Activated CD8-positive, alpha-beta memory T cell treated with anti-CD3 and anti-CD28 coated beads, Interleukin-2, amount 50 U/mL, for 1 hour (primary cell): Measurements from ENCODE around the gene DOK5.

Experiments used
- DNase-seq: peaks from one replicate; pipeline ENCODE4 v3.0.0-alpha.2; 2020; ENCODE audit errors: extremely low read depth

DOK5 gene

DNA sequence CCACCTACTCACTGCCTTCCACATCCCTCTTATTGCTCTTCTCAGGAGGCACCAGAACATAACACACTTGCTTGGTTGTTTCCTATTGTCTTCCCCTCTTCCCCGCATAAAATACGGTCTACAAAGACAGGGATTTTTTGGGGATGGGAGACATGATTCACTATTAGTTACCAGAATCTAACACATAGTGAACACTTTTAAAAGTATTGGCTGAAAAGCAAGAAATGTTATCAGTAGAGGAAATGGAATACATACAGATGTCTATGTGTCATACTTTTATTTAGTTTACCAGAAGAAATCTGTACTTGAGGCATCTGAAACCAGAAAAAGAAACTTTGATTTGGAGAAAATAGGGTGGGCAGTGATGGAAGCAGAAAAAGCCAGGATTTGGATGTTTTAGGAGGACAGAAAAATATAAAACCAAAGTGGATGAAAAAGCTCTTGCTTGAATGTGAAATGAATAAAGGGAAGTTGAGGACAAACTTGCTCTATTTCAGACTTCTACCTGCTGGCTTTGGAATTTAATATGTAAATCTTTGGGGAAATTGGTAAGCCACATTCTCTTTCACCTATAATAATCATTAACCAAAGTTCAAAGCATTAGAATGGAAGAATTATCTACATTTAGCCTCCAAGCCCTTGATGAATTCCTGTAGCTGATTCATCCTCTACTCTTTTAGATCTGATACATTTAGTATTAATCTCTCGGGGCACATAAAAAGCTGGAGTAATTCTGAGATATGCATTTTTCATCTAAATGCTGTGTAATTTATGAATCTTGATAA lies 82.6 kb downstream of the DOK5 start:
- no peak for DNase-seq

DNA sequence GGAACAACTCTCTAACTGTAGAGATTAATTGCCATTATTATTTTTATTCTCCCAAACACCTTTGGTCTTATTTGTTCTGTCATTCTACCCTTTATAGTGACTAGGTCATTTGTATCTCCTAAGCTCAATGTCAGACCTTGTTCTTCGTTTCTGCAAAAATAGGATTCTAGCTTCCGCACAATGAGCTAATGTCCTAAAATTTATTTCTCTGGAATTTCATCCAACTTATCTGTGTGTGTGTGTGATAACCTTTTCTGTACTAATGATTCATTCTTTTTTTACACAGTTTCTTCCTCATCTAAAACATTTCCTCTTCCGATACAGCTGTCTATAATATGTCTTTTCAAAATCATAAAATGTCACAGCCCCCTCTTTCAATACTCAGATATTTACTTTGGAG lies 84.5 kb downstream of the DOK5 start:
- no peak for DNase-seq

DNA sequence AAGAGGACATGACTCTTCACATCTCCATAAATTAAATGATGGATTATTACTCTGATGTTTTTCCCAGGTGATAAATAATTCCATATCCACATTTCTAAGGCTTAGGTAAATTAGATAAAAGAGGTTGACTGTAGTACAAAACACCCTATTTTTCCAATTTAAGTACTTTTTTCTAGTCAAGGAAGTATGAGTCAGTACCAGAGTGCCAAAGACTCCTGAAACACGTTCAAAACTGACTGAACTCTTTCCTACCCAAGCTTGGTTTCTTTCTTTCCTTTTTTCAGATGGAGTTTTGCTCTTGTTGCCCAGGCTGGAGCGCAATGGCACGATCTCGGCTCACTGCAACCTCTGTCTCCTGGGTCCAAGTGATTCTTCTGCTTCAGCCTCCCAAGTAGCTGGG lies 85.0 kb downstream of the DOK5 start:
- DNase-seq = no peak

DNA sequence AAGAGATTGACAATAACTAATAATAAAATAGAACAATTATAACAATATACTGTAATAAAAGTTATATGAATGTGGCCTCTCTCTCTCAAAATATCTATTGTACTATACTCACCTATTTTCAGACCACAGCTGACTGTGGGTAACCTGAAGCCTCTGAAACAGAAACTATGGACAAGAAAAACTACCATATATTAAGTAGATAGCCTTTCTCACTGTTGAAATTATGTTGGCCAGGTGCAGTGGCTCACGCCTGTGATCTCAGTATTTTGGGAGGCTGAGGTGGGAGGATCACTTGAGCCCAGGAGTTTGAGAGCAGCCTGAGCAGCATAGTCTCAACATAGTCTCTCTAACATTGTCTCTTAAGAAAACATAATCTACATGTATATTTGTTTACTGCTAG lies 89.9 kb downstream of the DOK5 start:
- DNase-seq = no peak

DNA sequence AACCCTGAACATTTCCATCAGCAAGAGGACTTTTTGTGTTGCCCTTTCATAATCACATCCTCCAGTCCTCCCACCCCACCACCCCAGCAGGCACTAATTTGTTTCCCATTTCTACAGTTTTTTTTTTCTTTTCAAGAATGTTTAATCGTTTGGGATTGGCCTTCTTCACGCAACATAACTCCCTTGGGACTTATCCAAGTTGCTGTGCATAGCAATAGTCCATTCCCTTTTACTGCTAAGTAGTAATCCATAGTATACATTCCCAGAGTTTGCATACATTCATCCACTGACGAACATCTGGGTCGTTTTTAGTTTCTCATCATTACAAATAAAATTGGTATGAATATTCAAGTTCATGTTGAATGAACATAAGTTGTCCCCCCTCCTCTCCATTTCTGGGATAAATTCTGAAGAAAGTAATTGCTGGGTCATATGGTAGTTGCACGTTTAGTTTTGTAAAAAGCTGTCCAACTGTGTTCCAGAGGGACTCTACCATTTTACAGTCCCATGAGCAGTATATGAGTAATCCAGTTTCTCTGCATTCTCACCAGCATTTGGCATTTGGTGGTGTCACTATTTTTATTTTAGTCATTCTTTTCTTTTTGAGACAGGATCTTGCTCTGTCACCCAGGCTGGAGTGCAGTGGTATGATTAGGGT lies 90.8 kb downstream of the DOK5 start:
- no peak for DNase-seq

DNA sequence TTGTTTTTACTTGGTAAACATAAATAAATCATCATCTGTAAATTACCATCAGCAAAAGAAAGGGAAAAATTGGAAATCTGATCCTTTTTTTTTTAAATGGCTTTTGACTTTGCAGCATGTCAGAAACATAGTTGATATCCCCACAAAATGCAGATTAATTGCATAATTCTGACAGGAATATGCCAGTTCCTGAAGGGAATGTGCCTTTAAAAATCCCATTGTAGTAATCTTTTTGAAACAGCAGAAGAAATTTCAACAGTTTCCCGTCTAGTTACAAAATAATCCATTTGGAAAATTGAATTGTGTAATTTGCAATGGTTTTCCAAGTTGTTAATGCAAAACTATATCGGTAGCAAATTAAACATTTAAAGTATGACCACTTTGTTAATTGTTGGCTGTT lies 95.2 kb downstream of the DOK5 start:
- no peak for DNase-seq

DNA sequence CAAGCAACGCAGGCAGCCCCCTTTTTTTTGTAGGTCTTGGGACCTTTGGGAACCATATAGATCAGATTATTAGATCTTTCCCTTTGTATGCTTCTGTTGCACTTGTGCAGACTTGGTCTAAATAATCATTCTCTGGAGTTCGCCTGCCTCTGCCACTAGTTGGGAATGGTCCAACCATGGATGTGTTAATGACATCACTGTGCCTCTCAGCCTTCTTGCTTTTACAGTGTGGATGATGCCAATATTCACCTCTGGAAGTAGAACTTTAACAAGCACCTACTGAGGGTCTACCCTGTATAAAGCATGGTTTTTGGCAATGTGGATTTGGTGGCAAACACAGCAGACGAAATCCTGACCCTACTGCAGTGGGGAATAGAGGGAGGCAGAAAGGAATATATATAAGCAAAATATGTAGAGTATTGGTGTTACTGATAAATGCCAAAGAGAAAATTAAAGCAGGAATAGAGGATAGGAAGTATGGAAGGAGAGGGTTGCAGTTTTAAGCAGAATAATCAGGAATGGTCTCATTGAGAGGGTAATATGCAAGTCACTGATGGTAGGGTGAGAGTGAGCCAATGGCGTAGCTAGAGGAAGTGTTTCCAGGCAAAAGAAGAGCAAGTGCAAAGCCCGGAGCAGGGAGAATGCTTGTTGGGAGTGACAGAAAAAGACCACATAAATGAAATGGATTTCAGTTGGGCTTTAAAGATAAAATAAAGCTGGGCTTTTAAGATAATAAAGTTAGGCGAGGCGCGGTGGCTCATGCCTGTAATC lies 97.5 kb downstream of the DOK5 start:
- no peak for DNase-seq

DNA sequence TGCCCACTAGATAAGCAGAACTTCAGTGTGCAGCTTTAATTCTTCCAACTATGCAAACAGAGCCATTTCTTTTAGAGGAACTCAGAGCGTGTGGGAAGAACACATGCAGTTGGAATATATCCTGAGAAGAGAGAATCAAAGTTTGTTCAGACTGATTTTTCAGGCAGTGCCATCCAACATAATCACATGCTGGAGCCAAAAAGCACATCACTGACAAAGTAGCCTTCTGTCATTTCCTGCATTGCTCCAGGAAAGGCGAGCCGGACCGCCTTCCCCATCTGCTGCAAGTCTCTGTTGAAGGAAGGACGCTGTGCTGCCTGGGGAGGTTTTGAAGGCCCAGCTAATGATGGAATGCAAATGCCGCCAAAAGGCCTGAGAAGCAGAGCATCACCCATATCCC lies 98.4 kb downstream of the DOK5 start:
- no peak for DNase-seq

DNA sequence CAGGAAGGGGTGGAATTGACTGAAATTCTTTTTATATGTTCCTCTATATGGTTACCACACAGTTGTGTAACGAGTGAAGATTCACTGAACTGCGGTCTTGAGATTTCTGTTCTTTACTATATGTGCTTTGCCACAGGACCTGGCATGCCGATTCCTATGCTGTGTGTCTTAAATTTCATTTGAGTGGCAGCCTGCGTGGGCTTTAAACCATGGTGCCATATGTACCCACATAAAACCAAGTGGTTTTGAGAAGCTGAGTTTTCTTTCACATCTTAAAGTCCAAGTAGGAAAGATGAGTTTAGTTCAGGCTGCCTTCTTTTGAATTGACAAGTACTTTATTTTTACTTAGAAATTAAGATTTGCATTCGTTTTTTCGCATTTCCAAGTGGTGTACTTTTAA lies 101.1 kb downstream of the DOK5 start:
- DNase-seq = no peak

DNA sequence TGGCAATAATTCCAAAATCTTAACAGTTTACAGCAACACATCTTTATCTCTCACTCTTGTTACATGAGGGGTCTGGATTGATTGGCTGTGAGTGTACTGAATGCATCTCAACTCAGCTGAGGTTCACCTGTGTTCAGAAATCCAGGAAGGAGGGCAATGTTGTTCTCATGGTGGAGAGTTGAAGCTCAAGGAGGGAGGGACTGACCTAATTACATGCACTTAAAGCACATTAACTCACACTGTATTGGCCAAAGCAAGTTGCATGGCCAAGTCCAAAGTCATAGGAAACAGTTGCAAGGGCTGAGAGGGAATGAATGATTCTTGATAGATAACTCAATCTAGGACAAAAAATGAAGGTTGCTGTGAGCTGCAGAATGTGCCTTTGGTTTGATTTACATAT lies 102.2 kb downstream of the DOK5 start:
- DNase-seq = no peak

DNA sequence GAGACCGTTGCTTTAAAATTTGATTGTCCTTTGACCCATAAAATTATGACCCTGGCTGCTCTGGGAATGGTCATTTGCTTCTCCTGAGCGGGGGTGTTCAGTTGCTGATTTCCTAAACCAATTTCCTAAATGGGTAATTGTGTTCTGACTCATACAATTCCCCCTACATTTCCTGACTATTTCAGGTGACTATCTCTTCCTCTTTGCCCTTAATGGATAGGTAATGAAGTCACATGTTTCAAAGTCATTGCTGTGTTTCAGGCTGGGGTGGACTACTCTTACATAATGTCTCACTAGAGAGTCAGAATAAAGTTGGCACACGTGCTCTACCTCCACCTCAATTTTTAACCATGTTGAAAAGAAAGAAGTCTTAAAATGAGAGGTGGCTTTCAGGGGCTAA lies 109.8 kb downstream of the DOK5 start:
- DNase-seq = no peak

DNA sequence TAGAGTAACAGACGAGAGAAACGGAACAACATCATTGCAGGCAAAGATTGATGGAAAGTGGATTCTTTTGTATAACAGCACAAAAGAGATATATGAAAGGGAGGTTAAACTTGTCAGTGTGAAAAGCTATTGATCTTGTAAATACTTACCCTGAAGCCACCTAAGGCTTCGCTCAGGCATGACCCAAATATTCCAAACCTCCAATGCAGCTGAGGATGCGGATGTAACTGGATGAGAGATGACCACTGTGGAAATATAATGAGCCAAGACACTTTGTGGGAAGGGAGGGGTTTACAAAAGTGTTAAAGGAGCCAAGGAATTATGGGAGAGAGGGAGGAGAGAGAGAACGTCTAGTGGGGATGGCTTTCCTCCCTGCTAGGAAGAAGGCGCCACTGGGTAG lies 112.0 kb downstream of the DOK5 start:
- no peak for DNase-seq

DNA sequence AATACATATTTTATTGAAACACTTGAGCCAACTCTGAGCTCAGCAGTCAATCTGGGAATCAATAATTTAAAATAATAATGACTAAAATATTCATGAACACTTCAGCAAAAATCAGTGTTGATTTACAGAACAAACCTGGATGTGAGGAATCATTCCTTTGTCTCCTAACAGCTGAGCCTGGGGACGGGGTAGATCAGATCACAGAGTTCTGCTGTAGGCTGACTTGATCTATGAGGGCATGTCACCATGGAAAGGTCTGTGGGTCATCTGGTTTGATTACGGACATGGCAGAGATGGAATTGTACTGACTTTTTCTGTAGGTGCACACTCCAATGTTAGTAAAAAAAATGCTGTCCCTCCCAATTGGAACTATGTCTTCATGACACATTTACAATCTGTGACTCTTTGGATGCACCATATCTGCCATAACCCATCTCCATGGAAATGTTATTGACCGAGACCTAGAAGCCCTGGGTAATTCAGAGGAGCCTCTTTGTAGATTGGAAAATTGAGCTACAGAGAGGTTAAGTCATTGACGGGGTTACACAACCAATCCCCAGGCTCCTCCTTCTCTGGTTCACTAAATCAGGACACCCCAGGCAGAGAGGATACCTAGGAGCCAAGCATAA lies 114.1 kb downstream of the DOK5 start:
- no peak for DNase-seq

DNA sequence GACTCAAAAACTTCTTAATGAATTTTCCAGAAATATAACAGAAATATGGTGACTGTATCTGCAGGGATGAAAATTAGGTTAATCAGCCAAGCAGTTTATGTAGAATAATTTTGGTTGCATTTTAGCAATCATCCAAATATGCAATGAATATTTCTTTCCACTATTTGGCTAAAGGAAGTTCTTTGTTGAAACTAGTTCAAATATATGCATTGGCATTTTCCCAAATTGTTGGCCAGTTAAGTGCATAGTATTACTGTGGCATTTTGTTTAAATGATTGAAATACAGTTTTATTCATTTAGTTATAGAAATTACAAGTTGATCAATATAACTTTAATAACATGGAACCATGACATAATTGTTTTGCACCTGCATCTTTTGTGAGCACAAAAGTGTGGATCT lies 115.5 kb downstream of the DOK5 start:
- DNase-seq = no peak

DNA sequence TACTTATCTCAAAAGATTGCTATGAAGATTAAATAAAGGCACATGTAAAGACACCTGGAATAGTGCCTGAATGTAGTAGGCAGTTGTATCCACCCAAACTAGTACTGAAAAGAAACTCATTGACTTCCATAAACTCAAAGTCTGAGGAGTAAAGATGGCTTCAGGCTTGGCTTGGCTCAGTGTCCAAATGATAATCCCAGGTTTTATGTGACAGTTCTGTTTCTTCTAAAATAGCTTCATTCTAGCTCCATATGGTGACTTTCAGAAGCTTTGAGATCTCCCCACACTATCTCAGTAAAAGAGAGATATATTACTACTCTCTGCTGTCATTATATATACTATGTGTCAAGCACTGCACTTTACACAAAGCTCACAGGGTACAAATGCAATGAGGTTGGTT lies 121.3 kb downstream of the DOK5 start:
- DNase-seq = no peak

DNA sequence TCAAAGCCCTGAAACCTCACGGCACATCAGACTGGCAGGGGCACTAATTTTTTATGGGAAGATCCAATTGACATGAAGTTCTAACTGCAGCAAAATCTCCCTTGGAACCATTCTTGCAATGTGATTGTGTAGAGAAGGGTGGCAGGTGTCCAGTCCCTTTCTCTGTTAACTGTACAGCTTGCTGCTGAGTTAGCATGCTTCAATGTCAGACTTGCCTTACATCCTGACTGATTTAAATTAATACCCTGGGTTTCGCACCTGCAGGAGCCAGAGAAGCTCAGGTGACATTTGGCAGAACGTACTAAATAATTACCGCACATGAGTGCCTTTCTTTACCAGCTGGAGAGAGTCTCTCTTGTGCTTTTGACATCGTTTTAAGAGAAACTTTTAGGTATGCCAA lies 123.0 kb downstream of the DOK5 start:
- no peak for DNase-seq

DNA sequence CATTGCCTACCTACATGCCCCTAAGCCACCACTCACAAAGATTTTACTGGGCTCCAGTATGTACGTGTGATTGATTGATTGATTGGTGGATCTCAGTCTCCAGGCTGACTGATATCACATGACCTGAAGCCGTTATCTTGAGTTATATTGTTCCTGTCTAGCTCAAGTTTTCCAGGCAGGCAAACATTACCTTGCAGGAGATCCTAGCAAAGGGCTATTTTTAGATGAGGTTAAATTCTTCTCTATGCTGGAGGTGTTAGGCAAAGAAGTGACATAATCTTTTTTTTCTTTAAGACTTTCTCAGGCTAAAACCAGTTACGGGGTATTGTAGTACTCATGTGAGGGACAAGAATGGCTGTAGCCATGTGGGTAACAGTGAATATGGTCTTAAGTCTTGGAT lies 125.2 kb downstream of the DOK5 start:
- no peak for DNase-seq

DNA sequence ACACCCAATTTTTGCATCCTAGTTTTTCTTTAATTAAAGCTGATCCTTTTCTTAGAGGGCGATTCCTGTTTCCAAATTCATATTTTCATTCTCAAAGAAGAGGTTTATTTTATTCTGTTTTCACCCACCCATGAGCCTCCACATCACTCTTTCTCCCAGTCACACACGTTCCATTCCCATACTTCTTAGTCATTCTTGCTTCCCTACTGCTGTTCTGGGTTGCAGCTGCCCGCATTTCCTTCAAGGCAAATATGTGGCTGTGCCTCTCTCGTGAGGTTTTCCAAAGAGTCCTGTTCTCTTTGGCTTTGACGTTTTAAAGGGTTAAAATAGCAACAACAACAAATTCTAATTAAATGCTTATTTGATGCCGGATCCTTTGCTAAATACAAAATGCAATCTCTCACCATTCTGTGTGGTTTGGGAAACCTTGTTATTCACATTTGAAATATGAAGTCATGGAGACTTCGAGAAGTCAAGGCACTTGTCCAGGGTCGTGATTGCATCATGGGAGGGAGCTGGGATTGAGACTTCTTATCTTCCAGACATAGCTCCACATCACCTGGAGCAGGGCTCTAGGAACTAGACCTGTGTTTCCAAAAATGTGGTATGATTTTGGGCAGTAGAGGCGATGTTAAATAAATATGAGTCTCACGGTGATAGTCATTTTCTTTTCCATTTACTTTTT lies 126.6 kb downstream of the DOK5 start:
- DNase-seq = no peak

DNA sequence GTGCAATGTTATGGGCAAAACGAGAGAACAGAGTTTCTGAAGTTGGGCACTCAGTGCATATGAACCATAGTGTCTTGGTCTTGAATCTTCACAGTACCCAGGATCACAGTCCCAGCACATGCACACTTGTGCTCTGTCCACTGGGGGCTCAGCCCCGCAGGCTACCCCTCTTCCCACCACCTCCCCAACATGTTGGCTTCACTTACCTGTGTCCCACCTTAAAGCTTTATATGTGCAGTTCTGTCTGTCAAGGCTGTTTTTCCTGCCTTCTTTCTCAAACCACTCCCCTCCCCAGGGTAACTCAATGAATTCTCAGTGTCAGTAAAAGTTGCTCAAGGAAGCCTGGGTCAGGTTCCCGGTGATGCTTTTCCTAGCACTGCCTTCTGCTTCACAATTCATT lies 129.9 kb downstream of the DOK5 start:
- no peak for DNase-seq

DNA sequence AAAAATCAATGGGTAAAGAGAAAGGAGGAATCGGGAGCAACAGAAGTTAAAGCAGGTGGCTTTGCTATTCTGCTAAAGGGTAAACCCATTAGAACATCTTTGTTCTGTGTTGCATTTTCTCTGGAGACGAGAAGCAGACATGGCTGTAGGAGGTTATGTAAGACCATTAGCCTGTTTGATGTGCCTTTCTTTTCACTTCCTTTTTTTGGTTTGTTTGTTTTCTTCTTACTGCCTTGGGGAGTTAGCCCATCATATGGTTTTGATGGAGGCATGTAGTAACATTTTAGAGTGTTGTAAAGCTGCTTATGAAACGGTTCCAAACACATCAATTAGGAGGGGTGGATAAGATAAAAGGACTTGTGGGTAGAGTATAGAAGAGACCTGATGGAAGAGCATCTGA lies 131.0 kb downstream of the DOK5 start:
- DNase-seq = no peak

DNA sequence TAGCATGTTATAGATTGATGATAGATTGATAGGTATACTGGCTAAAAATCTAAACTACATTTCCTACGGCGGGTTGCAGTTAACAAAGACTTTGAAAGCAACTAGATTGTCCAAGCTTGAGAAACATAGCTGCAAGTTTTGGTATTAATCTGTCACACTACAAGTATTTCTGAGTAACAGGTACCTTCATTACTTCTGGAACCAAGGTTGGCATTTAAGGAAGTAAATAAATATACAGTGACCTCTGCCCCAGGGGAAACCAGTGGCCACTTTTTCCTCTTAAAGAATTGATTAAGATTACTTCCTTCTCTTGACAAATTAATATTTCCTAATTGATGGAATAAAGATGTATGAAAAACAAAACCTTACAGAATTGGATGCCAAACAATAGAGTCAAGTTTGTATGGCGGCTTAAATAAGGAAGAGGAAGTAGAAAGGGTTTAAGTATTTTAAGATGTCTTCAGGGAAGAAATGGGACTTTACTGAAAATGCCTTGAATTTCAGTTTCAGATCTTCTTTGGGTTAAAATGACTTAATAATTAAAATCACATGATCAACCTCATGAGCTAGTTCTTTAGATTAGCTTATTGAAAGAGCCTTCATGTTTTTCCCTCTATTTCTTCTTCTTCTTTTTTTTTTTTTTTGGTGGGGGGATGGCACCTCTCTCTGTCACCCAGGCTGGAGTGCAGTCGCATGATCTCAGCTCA lies 132.8 kb downstream of the DOK5 start:
- DNase-seq = no peak
